Right lung (tissue), 5 donors: ENCODE results near the gene PIK3R4. TPM values are rescaled to one million over a fixed set of nuclear protein-coding genes. Genes with fewer than 3 reads are reported as not detected.

Experiments
- DNase-seq, 2 donors: peaks; one replicate each; pipeline ENCODE4 v3.0.0-alpha.2; 2013
- polyA plus RNA-seq, 5 donors: library from polyadenylated mRNA; unstranded; fragments of 120-200 nt; gene quantifications; one replicate each; pipeline versions ENCODE4 v1.2.1 to v1.2.3, GENCODE V29; 2013; ENCODE audit warnings: inconsistent platforms in 1 of 5, low replicate concordance in 1 of 5; ENCODE audit not compliant: insufficient read length in 5 of 5, insufficient read depth in 1 of 5

PIK3R4 gene
- polyA plus RNA-seq, 5 donors, result 44.4 to 50.9 (median 49.2) TPM

- DNase-seq, result no peak
Measured at GRCh38 chr3:130748467-130748861, 1.8 kb upstream of the PIK3R4 start.

GRCh38 chr3:130743354-130743753, 3.3 kb downstream of the PIK3R4 start:
- DNase-seq, result no peak

- DNase-seq, result no peak
Measured at GRCh38 chr3:130741946-130742610, 4.6 kb downstream of the PIK3R4 start.

GRCh38 chr3:130739848-130740247, 6.8 kb downstream of the PIK3R4 start:
- no peak for DNase-seq

GRCh38 chr3:130738241-130738640, 8.4 kb downstream of the PIK3R4 start:
- no peak for DNase-seq

GRCh38 chr3:130737622-130738021, 9.0 kb downstream of the PIK3R4 start:
- DNase-seq, result no peak

GRCh38 chr3:130733236-130733875, 13.3 kb downstream of the PIK3R4 start:
- DNase-seq, result peak; percentile 48 to 51

GRCh38 chr3:130732501-130732900, 14.1 kb downstream of the PIK3R4 start:
- no peak for DNase-seq

GRCh38 chr3:130731817-130732216, 14.8 kb downstream of the PIK3R4 start:
- no peak for DNase-seq

- no peak for DNase-seq
Measured at GRCh38 chr3:130729154-130729553, 17.5 kb downstream of the PIK3R4 start.

GRCh38 chr3:130728037-130728436, 18.6 kb downstream of the PIK3R4 start:
- no peak for DNase-seq

GRCh38 chr3:130725746-130726145, 20.9 kb downstream of the PIK3R4 start:
- no peak for DNase-seq

GRCh38 chr3:130715616-130716015, 31.0 kb downstream of the PIK3R4 start:
- DNase-seq, result no peak

- DNase-seq, result no peak
Measured at GRCh38 chr3:130712718-130713423, 33.8 kb downstream of the PIK3R4 start.

- no peak for DNase-seq
Measured at GRCh38 chr3:130711565-130712324, 34.9 kb downstream of the PIK3R4 start.

- DNase-seq, result no peak
Measured at GRCh38 chr3:130709671-130710070, 37.0 kb downstream of the PIK3R4 start.

GRCh38 chr3:130707902-130708601, 38.6 kb downstream of the PIK3R4 start:
- no peak for DNase-seq

GRCh38 chr3:130705501-130705900, 41.1 kb downstream of the PIK3R4 start:
- no peak for DNase-seq

GRCh38 chr3:130702985-130703384, 43.6 kb downstream of the PIK3R4 start:
- no peak for DNase-seq

GRCh38 chr3:130700541-130700940, 46.1 kb downstream of the PIK3R4 start:
- DNase-seq, result no peak

- no peak for DNase-seq
Measured at GRCh38 chr3:130699765-130700164, 46.9 kb downstream of the PIK3R4 start.

- DNase-seq, result no peak
Measured at GRCh38 chr3:130693314-130693713, 53.3 kb downstream of the PIK3R4 start.
